GM21576 (cell line): ENCODE results near the gene FOXP1.

Source experiments
- ATAC-seq: cut with Tn5 transposase; IDR thresholded peaks from one replicate; pipeline ENCODE4 v1.9.1; 2021; ENCODE audit warnings: mild to moderate bottlenecking, moderate library complexity; ENCODE audit not compliant: unreplicated experiment

The FOXP1 gene

DNA sequence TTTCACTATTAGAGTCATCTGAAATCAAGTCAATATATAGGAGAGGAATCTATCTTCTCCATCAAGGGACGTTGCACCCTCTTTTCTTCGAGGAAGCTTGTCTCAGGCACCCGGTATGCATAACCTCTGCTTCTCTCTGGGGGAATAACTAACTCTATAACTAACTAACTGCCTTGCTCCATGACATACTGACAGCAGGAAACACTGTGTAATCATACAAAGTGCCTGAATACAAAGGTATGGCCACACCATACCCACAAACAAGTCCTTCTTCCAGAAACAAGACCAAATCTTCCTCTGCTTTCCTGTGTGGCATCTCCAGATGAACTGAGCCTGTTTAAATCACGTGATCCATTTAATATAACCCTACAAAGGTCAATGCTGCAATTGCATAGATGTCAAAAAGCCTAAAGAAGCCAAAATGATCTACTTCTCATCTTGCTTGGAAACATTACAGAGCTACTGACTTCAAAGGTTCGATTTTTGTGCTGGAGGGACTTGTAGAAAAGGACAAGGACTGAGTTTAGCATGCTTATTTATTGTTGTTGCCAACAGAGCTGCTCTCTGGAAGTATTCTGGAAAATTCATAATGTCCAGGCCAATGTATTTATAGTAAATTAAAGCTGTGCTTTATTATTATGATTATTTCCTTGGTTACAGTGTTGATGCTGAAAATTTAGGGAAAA, 380.5 kb downstream of the FOXP1 start:
- no peak for ATAC-seq

- ATAC-seq = no peak
Observed at GRCh38 chr3:71201939-71202338, 381.6 kb downstream of the FOXP1 start.

DNA sequence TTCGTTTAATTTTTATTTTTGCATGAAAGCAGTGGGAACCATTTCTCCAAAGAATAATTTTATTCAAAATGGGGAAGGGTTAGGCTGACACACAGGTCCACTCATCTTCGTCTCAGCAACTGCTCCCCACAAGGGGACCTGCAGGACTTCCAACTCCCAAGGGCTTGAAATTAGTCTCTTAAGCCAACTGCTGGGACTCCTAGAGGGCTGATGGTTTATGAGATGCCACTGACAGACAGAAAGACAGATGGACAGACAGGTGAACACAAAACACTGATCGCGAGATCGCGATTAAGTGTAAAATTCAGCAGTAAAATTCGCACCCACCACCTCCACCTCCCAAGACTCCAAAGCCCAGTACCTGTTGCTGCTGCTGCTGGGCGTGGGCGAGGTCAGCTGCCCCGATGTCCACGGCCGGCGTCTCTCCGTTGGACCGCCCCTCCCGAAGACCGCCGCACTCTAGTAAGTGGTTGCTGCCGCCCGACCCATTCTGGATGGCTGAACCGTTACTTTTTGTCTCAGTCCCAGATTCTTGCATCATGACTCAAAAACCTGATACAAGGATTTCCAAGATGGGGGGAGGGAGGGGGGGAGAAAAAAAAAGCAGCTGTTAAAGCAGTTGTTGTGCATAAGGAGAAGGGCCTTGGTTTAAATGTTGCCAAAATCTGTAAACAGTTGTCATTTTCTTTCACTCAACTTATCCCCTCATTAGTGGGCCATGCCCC, 385.5 kb downstream of the FOXP1 start:
- ATAC-seq = no peak

DNA sequence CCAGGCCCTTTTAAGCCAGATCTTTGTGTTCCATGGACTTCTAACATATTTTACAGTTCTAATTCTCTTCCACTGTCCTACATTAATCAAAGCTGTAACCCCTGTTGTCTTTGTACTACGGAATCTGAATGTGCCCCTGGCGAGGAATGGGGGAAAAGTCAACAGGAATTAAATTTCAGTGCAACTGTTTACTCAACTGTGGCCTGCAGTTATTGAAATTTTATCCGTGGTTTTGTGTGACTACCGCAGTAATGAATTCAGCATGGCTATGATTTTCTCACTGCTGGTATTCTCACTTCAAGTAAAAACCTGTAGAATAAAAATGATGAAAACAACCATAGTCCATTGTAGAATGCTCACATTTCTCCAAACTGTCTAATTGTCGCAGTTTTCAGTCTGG, 388.0 kb downstream of the FOXP1 start:
- ATAC-seq = no peak

GRCh38 chr3:71194785-71195184, 388.7 kb downstream of the FOXP1 start:
- ATAC-seq = no peak

DNA sequence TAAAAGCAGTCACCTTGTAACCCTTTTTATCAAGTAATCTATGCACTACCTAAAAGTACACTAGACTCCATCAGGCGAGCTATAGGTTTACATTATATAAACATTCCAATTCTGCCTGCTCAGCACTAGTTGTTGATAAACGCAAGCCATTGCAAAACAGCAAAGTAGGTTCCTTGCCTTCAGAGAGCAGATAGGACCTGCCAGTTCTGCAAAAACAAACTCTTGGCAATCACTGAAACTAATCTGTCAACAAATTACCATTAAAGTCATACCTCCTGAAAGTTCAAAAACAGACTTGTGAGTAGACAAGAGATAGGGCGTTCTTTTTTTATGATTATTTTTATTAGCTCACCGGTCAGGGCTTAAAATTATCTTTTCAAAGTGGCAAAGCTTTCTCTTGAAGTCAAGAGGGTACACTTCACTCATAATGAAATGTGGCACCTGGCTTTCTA, 392.5 kb downstream of the FOXP1 start:
- ATAC-seq = no peak

DNA sequence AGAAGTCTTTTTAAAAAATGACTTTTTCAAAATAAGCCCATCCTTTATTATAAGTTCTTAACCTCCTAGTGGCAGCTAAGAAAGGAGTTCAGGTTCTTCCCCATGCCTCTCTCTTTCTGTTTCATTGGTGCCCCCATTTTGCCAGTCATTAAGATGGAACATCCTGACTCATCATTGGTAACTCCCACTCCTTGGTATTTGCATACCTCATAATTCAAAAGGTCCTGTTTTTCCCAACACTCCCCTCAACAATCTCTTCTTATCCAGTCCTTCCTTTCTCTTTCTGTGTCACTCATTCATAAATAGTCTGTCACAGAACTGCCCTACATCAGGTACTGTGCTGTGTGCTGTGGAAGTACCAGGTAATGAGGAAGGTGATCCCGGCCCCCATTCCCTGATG, 394.0 kb downstream of the FOXP1 start:
- no peak for ATAC-seq

GRCh38 chr3:71187715-71188114, 395.8 kb downstream of the FOXP1 start:
- no peak for ATAC-seq

GRCh38 chr3:71186801-71187200, 396.7 kb downstream of the FOXP1 start:
- no peak for ATAC-seq

GRCh38 chr3:71185733-71186455, 397.6 kb downstream of the FOXP1 start:
- no peak for ATAC-seq

DNA sequence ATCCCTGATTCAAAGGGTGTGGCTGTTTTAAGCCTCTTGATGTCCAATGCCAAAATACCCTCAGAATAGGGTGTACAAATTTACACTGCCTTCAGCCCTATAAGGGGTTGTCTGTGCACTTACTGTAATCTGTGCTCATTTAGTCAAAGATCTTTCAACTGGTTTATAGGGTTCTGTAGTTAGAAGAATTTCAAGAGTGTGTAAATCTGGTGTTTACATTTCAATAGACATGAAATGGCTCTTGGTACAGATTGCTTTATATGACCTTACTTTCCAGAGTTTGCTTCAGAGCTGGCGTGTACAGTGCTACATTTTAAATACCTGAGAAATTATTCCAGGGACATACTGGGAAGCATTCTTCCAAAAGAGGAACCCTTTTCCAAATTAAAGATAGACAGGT, 399.3 kb downstream of the FOXP1 start:
- no peak for ATAC-seq

- no peak for ATAC-seq
Observed at GRCh38 chr3:71183549-71183948, 400.0 kb downstream of the FOXP1 start.

GRCh38 chr3:71180524-71180923, 403.0 kb downstream of the FOXP1 start:
- ATAC-seq = no peak

- ATAC-seq = no peak
Observed at GRCh38 chr3:71177375-71177774, 406.2 kb downstream of the FOXP1 start.

DNA sequence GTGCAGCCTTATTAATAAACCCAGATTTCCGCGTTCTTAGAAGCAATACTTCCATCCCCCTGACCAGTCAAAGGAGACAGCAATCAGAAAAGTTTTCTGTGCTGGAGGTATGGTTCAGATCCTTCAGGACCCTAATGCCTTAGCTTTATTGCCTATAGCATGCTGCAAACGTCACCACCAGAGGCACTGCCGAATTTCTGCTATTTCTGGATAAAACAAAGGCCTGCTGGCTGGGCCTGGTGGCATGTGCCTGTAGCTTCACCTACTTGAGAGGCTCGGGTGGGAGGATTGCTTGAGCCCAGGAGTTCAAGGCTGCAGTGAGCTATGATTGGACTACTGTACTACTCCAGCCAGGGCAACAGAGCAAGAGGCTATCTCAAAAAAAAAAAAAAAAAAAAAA, 407.2 kb downstream of the FOXP1 start:
- ATAC-seq = no peak

GRCh38 chr3:71175691-71176365, 407.7 kb downstream of the FOXP1 start:
- ATAC-seq = no peak

DNA sequence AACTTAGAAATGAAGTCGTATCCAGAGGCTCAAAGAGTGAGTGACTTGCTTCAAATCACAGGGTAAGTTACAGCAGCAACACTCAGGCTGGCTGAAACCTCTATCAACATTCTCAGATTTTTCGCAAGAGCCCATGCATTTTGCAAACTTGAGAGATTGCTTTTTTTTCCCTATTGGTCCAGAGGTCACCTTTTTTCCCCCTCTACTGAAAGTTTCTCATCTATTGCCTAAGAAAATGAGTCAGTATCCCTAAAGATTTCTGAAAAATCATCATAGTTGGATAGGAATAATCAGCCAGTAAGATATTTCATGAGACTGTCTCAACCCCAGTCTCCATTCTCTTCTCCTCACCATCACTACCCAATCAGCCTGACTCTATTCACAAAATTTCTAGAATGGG, 410.6 kb downstream of the FOXP1 start:
- no peak for ATAC-seq

DNA sequence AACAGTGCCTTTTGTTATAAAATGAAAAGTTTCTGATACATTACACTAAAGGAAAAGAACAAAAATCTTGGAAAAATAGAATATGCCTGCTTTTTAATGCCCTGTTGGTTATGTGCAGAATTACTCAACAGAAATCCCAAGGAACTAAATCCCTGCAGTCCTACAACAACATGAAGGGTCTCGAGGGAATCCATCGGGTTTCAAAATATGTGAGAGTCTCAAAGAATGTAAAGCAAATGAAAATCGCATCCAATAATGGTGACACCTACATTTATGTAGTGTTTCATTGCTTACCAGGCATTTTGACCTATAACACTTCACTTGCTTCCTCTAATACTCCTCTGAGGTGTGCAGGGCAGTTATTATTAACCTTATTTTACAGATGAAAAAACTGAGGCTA, 411.3 kb downstream of the FOXP1 start:
- no peak for ATAC-seq

GRCh38 chr3:71171247-71171646, 412.3 kb downstream of the FOXP1 start:
- ATAC-seq = no peak

DNA sequence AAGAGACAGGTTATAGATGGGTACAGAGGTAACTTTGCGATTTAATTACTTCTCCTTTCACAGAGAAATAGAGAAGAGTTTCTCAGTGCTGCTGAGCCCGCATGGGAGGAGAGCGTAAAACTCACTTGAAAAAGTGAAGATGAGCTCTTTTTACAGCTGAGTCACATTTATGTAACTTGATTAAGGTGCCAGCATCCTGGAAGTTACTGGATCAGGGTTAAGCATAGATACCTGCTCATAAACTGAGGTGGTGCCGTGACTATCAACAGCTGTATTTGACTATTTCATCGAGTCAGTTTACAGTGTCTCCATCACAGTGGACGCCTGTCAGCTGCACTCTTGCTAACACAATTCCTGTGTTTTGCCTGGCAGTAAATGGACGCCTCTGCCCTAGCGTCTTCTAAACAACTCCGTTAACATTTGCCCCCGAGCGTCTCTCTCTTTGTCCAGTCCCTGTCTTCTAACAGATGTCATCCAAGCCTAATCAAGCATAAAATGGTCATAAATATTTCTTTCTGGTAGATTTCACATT, 414.6 kb downstream of the FOXP1 start:
- no peak for ATAC-seq

DNA sequence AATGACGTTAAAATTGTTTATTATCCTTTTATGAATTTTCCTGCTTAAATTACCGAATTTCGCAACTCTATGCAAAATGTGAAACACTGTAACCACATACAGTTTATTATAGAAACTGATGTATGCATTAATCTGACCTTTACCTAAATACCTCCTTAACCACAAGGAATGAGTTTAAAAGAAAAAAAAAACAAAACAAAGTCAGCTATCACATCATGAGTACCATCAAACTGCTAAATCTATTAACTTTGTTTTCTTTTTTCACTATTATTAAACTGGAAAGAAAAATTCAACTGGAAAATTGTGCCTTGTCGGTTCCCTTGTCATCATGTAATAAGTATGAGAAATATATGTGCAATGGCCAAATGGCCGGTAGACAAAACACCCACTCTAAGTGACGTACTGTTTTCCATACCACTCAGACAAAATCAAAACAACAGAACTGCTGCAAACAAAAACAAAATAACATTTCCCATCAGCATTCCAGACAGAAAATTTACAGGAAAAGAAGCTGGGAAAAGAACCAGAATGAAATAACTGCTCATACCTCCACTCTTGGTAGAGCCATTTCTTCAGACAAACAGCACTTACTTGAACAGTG, 415.3 kb downstream of the FOXP1 start:
- no peak for ATAC-seq
